Measurements from ENCODE around the gene CCDC83. TPM values are rescaled to one million over a fixed set of nuclear protein-coding genes. Genes with fewer than 3 reads are reported as not detected.
A peak's percentile ranks its signal among the peaks of the same experiment; 100 is the strongest.
"Not testable (repeated sequence)": the region's sequence is repeated elsewhere in the genome, so short reads cannot be mapped to it uniquely, and the experiment has no call there.

Gene CCDC83
- total RNA-seq, 1 experiment from 2014 or later, result not detected

DNA sequence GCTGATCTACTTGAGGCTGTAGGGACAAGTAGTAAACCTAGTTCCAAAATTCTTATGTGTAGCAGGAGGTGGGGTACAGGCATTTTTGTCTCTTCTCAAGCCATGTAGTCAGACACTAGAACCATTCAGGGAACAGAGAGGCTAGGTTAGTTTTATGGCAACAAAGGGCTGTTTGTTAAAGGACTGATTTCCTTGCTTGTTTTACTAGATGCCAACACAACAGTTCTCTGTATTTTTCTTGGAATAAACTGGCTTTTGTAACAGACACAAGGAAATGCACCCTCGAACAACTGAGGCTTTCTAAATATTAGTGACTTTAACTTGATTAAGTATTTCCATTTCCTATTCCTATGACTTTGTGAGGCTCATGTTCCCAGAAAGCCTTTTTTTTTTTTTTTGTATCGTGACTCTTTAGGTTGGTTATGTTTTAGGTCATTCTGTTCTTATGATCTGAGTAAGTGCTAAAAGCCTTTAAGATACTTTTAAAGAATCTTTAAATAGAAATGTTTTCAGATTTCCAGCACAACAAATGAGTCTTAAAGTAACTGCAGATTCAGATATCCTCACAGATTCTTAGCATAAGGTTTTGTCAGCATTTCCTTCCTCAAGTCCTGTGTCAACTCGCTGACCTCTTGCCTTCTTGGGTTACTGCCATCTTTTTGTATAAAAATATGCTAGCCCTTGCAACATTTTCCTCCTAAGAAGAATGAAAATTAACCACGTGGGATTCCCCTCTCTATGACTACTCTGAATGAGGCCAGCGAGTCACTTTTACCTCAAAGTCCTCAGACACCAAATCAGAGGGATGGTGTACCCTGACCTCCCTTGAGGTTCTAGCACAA, 92.5 kb downstream of the CCDC83 start:
- no peaks in the 10 kb centered on the region for H3K36me3 ChIP-seq
- no peak overlapping the region for H3K27ac ChIP-seq
- peaks cover 30% of the 10 kb centered on the region for H3K4me1 ChIP-seq (replicated peaks)
- H3K4me3 ChIP-seq, result no peak overlapping the region
- DNase-seq (ENCODE audit: low read depth in 1 of 2, low spot score in 2 of 2), result peak in 1 of 2 experiments; percentile 60
- no peaks in the 10 kb centered on the region for H3K27me3 ChIP-seq (replicated peaks)
- no peaks in the 10 kb centered on the region for H3K9me3 ChIP-seq (replicated peaks)

DNA sequence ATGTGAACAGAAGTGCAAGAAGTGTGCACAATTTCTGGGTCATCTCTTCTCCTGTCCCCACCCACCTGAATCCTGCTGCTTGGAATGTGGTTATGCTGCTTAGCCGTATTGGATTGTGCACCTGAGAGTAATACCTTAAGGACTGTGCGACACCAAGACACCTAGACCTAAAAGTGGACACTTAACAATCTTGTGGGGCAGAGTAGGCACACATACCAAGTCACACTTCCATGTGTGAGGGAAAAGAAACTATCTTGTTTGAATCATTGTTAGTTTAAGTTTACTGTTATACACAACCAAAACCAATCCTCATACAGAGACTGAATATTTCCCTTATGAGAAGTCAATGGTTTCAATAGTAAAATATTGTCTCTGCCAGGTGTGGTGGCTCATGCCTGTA, 93.7 kb downstream of the CCDC83 start:
- Histone ChIP-seq H3K27ac (no peak overlapping the region), H3K4me1 (replicated peaks) (peaks cover 30% of the 10 kb centered on the region), H3K27me3 (replicated peaks) (no peaks in the 10 kb centered on the region), H3K36me3 (no peaks in the 10 kb centered on the region), H3K4me3 (no peak overlapping the region), H3K9me3 (replicated peaks) (no peaks in the 10 kb centered on the region)
- no peak for DNase-seq (ENCODE audit: low read depth in 1 of 2, low spot score in 2 of 2)

DNA sequence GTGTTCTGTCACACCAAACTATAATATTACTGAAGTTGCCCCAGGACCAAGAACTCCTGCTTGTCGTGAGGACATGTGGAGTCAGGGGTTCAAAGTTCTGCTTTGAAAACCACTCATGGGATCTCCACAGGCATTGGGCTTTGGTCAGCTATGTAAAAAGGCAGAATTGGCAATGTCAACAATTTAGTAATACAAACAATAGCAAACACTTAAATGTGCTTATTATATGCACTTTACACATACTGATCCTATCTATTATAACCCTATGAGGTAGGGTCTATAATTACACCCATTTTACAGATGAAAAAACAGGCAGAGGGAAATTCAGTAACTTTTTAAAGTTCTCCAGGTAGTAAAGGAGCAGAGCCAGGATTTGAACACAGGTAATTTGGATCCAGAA, 94.6 kb downstream of the CCDC83 start:
- Histone ChIP-seq H3K4me3 (no peak overlapping the region), H3K27me3 (replicated peaks) (no peaks in the 10 kb centered on the region), H3K9me3 (replicated peaks) (no peaks in the 10 kb centered on the region), H3K27ac (no peak overlapping the region), H3K4me1 (replicated peaks) (peaks cover 30% of the 10 kb centered on the region), H3K36me3 (no peaks in the 10 kb centered on the region)
- DNase-seq (ENCODE audit: low read depth in 1 of 2, low spot score in 2 of 2), result no peak

DNA sequence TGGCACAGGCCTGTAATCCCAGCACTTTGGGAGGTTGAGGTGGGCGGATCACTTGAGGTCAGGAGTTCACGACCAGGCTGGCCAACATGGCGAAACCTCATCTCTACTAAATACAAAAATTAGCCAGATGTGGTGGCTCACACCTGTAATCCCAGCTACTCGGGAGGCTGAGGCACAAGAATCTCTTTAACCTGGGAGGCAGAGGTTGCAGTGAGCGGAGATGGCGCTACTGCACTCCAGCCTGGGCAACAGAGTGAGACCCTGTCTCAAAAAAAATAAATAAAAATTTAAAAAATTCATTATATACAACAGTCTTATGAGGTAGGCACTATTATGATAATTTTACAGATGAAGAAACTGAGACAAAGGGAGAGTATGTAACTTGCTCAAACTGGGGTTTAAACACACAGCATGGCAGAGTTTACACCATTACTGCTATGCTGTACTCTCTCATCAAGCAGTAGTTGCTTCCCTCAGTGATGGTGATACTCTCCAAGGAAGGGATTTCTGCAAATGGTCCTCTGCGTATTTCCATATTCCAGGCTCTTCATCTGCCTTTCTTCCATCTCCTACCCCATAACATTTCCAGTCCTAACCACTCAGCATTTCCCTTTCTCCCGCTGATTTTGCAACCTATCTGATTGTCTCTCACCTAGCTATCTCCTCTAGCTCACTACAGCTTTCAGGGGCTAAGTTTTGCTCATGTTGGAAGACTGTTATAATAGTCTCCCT, 95.3 kb downstream of the CCDC83 start:
- Histone ChIP-seq H3K4me3 (no peak overlapping the region), H3K4me1 (replicated peaks) (peaks cover 34% of the 10 kb centered on the region), H3K9me3 (replicated peaks) (no peaks in the 10 kb centered on the region), H3K27ac (no peak overlapping the region), H3K27me3 (replicated peaks) (no peaks in the 10 kb centered on the region), H3K36me3 (0 out of 2 replicates have a peak, but pooled peaks cover 3% of the 10 kb centered on the region)
- no peak for DNase-seq (ENCODE audit: low read depth in 1 of 2, low spot score in 2 of 2)

DNA sequence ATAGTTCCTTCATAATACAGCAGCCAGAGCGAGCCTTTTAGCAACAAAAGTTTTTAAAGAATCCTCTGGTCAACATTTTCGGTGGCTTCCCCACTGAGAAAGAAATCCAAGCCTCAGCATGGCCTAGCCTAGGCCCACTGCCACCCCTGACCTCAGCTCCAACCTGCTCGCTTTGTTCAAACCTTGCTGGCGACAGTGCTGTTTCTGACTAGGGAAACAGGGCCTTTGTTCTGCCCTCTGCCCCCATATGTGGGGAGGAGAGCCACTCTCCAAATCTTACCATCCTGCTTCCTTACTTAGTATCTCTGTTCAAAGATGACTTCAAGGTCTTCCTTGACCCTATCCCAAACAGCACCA, 95.8 kb downstream of the CCDC83 start:
- Histone ChIP-seq H3K4me1 (replicated peaks) (peaks cover 38% of the 10 kb centered on the region), H3K4me3 (no peak overlapping the region), H3K27me3 (replicated peaks) (no peaks in the 10 kb centered on the region), H3K9me3 (replicated peaks) (no peaks in the 10 kb centered on the region), H3K36me3 (peaks cover 3% of the 10 kb centered on the region; the same call in 1 of the 2 replicates), H3K27ac (no peak overlapping the region)
- DNase-seq (ENCODE audit: low read depth in 1 of 2, low spot score in 2 of 2), result no peak

DNA sequence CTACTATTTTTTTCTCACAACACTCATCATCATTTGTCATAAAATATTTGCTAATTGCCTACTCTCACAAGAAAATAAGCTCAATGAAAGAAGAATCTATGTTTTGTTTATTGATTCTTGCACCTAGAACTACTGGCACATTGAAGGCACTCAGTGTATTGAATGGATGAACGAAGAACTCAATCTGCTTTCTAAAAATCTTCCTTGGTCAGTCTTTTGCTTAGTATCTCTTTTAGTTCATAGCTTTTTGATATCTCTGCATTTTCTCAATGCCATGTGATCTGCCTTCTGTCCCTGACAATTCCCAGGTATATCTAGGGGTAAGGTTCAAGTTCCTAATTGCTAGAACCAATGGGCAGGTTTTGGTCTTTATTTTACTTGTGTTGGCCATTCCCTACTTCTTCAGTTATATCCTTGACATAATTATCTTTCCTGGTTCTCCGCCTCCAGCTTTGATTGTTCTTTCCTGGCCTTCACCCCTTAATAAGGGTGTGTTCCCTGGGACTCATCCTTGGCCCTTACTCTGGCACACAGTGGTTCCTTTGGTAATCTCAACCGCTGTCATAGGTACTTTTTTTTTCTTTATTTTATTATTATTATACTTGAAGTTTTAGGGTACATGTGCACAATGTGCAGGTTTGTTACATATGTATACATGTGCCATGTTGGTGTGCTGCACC, 96.4 kb downstream of the CCDC83 start:
- Histone ChIP-seq H3K27me3 (replicated peaks) (no peaks in the 10 kb centered on the region), H3K9me3 (replicated peaks) (no peaks in the 10 kb centered on the region), H3K36me3 (peaks cover 7% of the 10 kb centered on the region; the same call in 1 of the 2 replicates), H3K4me1 (replicated peaks) (peaks cover 38% of the 10 kb centered on the region), H3K27ac (no peak overlapping the region), H3K4me3 (no peak overlapping the region)
- no peak for DNase-seq (ENCODE audit: low read depth in 1 of 2, low spot score in 2 of 2)

DNA sequence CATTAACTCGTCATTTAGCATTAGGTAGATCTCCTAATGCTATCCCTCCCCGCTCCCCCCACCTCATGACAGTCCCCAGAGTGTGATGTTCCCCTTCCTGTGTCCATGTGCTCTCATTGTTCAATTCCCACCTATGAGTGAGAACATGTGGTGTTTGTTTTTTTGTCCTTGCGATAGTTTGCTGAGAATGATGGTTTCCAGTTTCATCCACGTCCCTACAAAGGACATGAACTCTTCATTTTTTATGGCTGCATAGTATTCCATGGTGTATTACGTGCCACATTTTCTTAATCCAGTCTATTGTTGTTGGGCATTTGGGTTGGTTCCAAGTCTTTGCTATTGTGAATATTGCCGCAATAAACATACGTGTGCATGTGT, 96.9 kb downstream of the CCDC83 start:
- H3K36me3 ChIP-seq; H3K9me3 ChIP-seq (replicated peaks); DNase-seq (ENCODE audit: low read depth in 1 of 2, low spot score in 2 of 2); H3K27ac ChIP-seq; H3K4me3 ChIP-seq; H3K27me3 ChIP-seq (replicated peaks): not testable (repeated sequence)
- peaks cover 35% of the 10 kb centered on the region for H3K4me1 ChIP-seq (replicated peaks)

DNA sequence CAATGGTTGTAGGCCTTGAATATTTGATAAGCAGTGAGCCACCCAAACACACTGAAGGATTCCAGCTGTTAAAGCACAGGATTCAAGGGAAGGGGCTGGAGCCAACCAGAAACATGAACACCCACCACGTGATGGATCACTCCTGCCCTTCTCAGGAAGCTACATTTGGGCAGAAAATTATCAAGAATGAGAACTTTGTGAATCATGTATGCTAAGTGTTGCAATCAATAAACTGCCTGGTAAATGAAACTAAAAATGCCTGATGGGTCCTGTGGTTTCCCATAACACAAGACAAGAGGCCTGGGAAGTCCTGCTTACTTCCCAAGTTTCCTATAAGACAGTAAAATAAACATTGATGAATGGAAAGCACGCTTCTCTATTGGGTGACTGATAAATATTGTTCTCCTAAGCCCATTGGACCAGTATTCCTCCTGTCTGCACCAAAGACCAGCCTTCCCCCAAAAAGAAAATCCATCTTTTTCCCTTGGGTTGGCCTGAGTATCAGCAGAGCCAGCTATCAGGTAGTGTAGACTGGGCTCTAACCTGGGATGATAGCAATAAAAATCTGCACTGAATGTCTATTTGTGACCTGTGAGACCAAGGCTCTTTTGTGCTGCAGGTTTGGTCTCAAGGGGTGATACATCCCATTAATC, 98.4 kb downstream of the CCDC83 start:
- DNase-seq (ENCODE audit: low read depth in 1 of 2, low spot score in 2 of 2), result no peak
- H3K4me3 ChIP-seq, result no peak overlapping the region

DNA sequence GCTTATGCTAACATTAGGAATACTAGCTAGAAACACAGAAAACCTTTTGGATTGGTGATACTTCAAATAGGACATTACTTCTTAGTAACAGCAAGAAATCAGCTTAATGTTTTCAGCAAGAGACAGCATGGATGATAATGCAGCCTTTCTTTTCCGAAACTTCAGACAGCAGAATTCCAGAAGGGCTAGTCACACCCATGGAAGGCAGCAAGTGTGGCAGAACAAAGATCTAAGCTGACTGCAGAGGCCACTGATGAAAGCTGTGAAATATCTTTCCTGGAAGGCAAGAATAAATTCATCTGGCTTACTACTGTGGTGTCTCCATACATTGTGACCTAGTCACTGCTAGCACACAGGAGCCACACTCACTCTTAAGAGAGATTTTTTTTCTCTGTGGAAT, 100.3 kb downstream of the CCDC83 start:
- Histone ChIP-seq H3K4me1 (replicated peaks) (peaks cover 16% of the 10 kb centered on the region), H3K36me3 (peaks cover 15% of the 10 kb centered on the region), H3K4me3 (no peak overlapping the region), H3K27me3 (replicated peaks) (no peaks in the 10 kb centered on the region), H3K9me3 (replicated peaks) (no peaks in the 10 kb centered on the region), H3K27ac (peak overlapping the region; percentile 12; the same call in 1 of the 2 replicates)
- DNase-seq (ENCODE audit: low read depth in 1 of 2, low spot score in 2 of 2), result peak; percentile 41 to 45

More for the DNA sequence above, 98.4 kb downstream of the CCDC83 start:
- Histone ChIP-seq H3K4me1 (replicated peaks) (peaks cover 21% of the 10 kb centered on the region), H3K36me3 (peaks cover 13% of the 10 kb centered on the region), H3K27me3 (replicated peaks) (no peaks in the 10 kb centered on the region), H3K27ac (no peak overlapping the region), H3K9me3 (replicated peaks) (no peaks in the 10 kb centered on the region)

DNA sequence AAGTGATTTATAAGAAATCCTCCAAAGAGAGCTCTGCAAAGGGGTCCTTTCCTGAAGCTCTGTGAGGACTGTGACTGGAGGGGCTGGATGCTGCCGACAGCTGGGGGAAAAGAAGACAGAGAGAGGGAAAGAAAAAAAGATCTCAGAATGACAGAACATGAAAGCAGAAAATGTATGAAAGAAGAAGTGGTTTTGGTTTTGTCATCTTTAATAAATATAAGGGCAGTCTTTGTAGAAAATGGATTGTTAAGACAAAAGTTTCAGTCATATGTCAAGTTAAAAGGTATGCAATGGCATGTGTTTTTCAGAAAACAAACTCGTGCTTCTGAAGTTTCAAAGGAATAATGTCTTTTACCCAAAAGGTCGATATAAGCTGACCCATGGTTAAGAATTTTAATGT, 105.5 kb downstream of the CCDC83 start:
- Histone ChIP-seq H3K36me3 (peaks cover 23% of the 10 kb centered on the region), H3K4me3 (no peak overlapping the region), H3K4me1 (replicated peaks) (peaks cover 14% of the 10 kb centered on the region), H3K27ac (no peak overlapping the region), H3K27me3 (replicated peaks) (no peaks in the 10 kb centered on the region), H3K9me3 (replicated peaks) (no peaks in the 10 kb centered on the region)
- DNase-seq (ENCODE audit: low read depth in 1 of 2, low spot score in 2 of 2), result no peak

DNA sequence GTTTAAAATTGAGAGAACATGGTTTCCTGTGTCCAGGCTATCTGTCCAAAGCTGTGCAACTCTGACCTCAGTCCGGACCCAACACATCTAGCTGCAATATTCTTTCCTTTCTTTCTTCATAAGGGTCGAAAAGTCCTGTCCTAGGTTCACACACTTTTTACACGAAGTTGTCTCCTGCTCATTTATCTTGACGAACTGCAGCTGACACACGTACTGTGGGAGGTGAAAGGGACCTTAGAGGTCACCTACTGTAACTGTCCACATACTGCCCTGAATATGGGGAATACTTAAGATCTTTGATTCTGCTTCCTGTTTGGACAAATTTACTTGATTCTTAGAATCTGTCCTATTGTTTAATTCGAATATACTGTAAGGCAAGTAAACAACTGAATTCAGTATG, 105.9 kb downstream of the CCDC83 start:
- Histone ChIP-seq H3K4me3 (no peak overlapping the region), H3K4me1 (replicated peaks) (peaks cover 10% of the 10 kb centered on the region), H3K27ac (no peak overlapping the region), H3K9me3 (replicated peaks) (no peaks in the 10 kb centered on the region), H3K27me3 (replicated peaks) (no peaks in the 10 kb centered on the region), H3K36me3 (peaks cover 24% of the 10 kb centered on the region)
- DNase-seq (ENCODE audit: low read depth in 1 of 2, low spot score in 2 of 2), result no peak

DNA sequence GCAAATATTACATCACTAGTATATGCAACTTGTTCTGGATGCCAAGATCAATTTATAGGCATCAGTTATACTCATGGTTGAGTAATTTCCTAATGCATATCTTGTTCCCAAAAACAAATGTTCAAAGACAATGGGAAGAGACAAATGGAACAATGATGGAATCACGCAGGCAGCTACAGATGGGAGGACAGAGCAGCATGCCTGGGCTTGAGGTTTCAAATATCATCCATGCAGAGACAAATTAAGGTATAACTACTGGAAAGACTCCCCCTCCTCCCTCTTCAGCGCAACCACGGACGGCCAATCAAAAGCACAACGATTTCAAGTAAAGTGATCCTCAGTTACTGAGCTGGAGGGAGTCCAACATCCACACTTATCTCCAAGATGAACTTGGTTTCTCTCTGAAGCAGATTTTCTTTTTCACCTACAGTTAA, 106.8 kb downstream of the CCDC83 start:
- H3K4me1 ChIP-seq (replicated peaks), result 0 out of 2 replicates have a peak, but pooled peaks cover 4% of the 10 kb centered on the region
- no peak for DNase-seq (ENCODE audit: low read depth in 1 of 2, low spot score in 2 of 2)
- H3K27me3 ChIP-seq (replicated peaks), result no peaks in the 10 kb centered on the region
- H3K36me3 ChIP-seq, result peaks cover 29% of the 10 kb centered on the region
- H3K27ac ChIP-seq, result no peak overlapping the region
- H3K9me3 ChIP-seq (replicated peaks), result no peaks in the 10 kb centered on the region
- no peak overlapping the region for H3K4me3 ChIP-seq

DNA sequence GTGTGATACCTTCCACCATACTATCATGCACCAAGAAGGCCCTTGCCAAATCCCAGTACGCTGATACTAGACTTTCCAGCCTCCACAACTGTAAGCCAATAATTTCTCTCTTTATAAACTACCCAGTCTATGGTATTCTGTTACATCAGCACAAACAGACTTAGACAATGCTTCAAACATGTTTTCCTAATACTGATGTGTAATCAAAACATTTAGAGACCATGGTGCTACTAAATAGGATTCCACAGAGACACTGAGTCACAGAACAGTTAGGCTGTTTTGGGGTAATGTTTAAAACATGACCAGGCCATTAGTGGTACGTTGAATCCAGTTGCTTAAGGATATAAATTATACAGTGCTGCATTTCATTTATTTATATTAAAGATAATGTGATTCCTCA, 110.0 kb downstream of the CCDC83 start:
- Histone ChIP-seq H3K4me3 (no peak overlapping the region), H3K27ac (no peak overlapping the region), H3K27me3 (replicated peaks) (no peaks in the 10 kb centered on the region), H3K36me3 (peaks cover 30% of the 10 kb centered on the region), H3K9me3 (replicated peaks) (no peaks in the 10 kb centered on the region), H3K4me1 (replicated peaks) (peaks cover 18% of the 10 kb centered on the region)
- no peak for DNase-seq (ENCODE audit: low read depth in 1 of 2, low spot score in 2 of 2)

Data from SJSA1 (cell line).